ENCODE results near the gene CES5A.
"Not testable (repeated sequence)": the region's sequence is repeated elsewhere in the genome, so short reads cannot be mapped to it uniquely, and the experiment has no call there.

The CES5A gene

DNA sequence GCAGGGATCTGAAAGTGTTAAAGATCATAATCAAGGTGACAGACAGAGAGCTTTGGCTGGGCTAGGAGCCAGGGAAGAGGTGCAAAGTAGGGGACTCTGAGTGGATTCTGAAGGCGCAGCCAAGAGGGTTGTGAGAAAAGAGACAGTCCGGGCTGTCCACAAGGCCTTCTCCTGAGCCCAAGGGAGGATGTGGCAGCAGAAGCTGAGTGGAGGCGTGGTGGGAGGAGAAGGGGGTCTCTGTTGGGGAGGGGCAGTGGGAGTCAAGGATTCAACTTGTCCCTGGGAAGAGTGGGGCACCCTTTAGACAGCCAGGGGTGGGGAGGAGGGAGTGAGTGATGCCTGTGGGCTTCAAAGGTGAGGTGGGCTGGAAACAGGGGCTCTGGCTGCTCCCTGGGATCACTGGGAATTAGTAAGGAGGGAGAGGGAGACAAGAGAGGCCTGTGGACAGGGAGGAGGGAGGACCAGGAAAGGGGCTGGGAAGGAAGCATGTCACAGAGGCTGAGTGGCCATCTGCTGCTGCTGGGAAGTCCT lies 52.8 kb downstream of the CES5A start:
- H3K4me3 ChIP-seq (ENCODE audit: low read depth, low read length) = no peak overlapping the region
- TF ChIP-seq CTCF (IDR thresholded peaks at IDR 0.05; ENCODE audit: low read depth, low read length) (no peak), POLR2A (IDR thresholded peaks at IDR 0.05; ENCODE audit: extremely low read depth, insufficient read length) (no peak), MYC (IDR thresholded peaks at IDR 0.05; ENCODE audit: low read depth, low read length) (no peak)
- TF ChIP-seq, protein P1, sequence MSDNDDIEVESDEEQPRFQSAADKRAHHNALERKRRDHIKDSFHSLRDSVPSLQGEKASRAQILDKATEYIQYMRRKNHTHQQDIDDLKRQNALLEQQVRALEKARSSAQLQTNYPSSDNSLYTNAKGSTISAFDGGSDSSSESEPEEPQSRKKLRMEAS (IDR thresholded peaks at IDR 0.05; ENCODE audit: low read depth, low read length) = no peak

DNA sequence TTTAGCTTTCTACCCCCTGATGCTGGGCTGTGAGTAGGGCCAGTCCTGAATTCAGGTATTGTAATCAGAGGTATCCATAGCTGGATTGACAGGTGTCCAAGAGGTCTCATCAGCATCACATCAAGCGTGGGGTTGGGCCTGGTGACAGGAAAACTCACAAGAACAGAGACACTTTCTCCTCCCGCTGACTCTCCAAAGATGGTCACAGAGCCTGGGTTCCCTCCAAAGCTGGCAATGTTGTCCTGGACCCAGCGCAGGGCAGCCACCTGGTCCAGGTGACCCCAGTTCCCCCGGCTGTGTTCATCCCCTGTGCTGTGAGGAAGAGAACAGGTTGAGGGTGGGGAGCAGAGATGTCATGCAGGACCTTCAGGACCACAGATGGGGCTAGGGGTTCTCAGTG lies 54.0 kb downstream of the CES5A start:
- no peak for TF ChIP-seq CTCF (IDR thresholded peaks at IDR 0.05; ENCODE audit: low read depth, low read length)
- no peak for TF ChIP-seq POLR2A (IDR thresholded peaks at IDR 0.05; ENCODE audit: extremely low read depth, insufficient read length)
- TF ChIP-seq, protein P1 (IDR thresholded peaks at IDR 0.05; ENCODE audit: low read depth, low read length) = no peak
- TF ChIP-seq MYC (IDR thresholded peaks at IDR 0.05; ENCODE audit: low read depth, low read length) = no peak
- H3K4me3 ChIP-seq (ENCODE audit: low read depth, low read length) = no peak overlapping the region
- no peak for DNase-seq (ENCODE audit: low read depth)

More for the DNA sequence above, 52.8 kb downstream of the CES5A start:
- DNase-seq (ENCODE audit: low read depth) = no peak

GRCh38 chr16:55820615-55821014 lies 54.6 kb downstream of the CES5A start:
- no peak for DNase-seq (ENCODE audit: low read depth)
- no peak for TF ChIP-seq MYC (IDR thresholded peaks at IDR 0.05; ENCODE audit: low read depth, low read length)
- TF ChIP-seq CTCF (IDR thresholded peaks at IDR 0.05; ENCODE audit: low read depth, low read length) = no peak
- TF ChIP-seq POLR2A (IDR thresholded peaks at IDR 0.05; ENCODE audit: extremely low read depth, insufficient read length) = no peak
- TF ChIP-seq, protein P1 (IDR thresholded peaks at IDR 0.05; ENCODE audit: low read depth, low read length) = no peak
- no peak overlapping the region for H3K4me3 ChIP-seq (ENCODE audit: low read depth, low read length)

GRCh38 chr16:55817236-55817912 lies 57.8 kb downstream of the CES5A start:
- no peak overlapping the region for H3K4me3 ChIP-seq (ENCODE audit: low read depth, low read length)
- TF ChIP-seq CTCF (IDR thresholded peaks at IDR 0.05; ENCODE audit: low read depth, low read length) = no peak
- TF ChIP-seq MYC (IDR thresholded peaks at IDR 0.05; ENCODE audit: low read depth, low read length) = no peak
- TF ChIP-seq, protein P1 (IDR thresholded peaks at IDR 0.05; ENCODE audit: low read depth, low read length) = no peak
- TF ChIP-seq POLR2A (IDR thresholded peaks at IDR 0.05; ENCODE audit: extremely low read depth, insufficient read length) = no peak
- DNase-seq (ENCODE audit: low read depth) = no peak

GRCh38 chr16:55816222-55816621 lies 59.0 kb downstream of the CES5A start:
- H3K4me3 ChIP-seq (ENCODE audit: low read depth, low read length); DNase-seq (ENCODE audit: low read depth): not testable (repeated sequence)

DNA sequence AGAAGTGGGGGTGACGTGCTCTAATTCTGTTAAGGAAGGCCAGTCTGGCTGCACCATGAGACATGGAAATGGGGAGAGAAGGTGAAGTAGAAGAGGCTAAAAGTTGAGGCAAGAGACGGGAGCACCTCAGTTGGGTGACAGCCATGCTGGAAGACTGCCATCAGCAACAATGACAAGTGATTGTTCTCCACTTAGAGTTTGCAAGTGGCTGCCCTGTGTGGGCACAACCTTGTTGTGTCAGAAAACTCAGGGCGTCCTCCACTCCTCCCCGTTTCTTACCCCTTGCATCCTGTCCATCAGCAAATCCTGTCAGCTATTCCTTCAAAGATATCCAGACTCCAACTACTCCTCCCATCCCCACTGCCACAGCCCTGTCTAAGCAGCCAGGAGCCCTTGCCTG lies 59.9 kb downstream of the CES5A start:
- TF ChIP-seq POLR2A (IDR thresholded peaks at IDR 0.05; ENCODE audit: extremely low read depth, insufficient read length) = no peak
- no peak for TF ChIP-seq MYC (IDR thresholded peaks at IDR 0.05; ENCODE audit: low read depth, low read length)
- TF ChIP-seq, protein P1 (IDR thresholded peaks at IDR 0.05; ENCODE audit: low read depth, low read length) = no peak
- TF ChIP-seq CTCF (IDR thresholded peaks at IDR 0.05; ENCODE audit: low read depth, low read length) = no peak
- H3K4me3 ChIP-seq (ENCODE audit: low read depth, low read length) = no peak overlapping the region
- DNase-seq (ENCODE audit: low read depth) = no peak

DNA sequence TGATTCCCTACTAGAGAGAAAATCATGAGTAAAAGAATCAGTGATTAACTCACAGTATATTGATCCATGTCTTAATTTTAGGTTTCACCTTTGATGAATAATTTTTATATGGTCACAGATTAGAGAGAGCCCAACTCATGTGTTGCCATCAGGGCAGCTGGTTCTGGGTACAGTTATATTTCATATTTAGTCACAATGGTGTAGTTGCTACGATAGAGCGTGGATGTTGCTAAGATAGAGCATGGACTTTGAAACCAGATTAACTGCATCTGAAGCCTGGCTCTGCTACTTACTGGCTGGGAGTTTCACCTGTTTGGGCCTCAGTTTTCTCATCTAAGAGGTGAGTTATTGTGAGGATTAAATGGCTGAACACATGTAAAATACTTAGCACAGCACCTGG lies 61.0 kb downstream of the CES5A start:
- not testable (repeated sequence) for H3K4me3 ChIP-seq (ENCODE audit: low read depth, low read length); DNase-seq (ENCODE audit: low read depth)

GRCh38 chr16:55813730-55814129 lies 61.4 kb downstream of the CES5A start:
- not testable (repeated sequence) for H3K4me3 ChIP-seq (ENCODE audit: low read depth, low read length)

More at GRCh38 chr16:55813730-55814129, 61.4 kb downstream of the CES5A start:
- DNase-seq (ENCODE audit: low read depth) = not testable (repeated sequence)
